Endothelial cell of umbilical vein (primary cell): ENCODE data around the gene TSC22D1.

Experiments used
- POLR2A ChIP-seq: IDR thresholded peaks from 2 replicates; pipeline ENCODE4 v1.6.1; 2012; ENCODE audit warnings: low read depth, mild to moderate bottlenecking, control low read depth, low read length
- POLR2AphosphoS5 ChIP-seq: IDR thresholded peaks from 2 replicates; pipeline ENCODE4 v1.6.1; 2012; ENCODE audit warnings: low read depth, mild to moderate bottlenecking, control low read depth, low read length, moderate library complexity; ENCODE audit not compliant: insufficient read depth
- TF ChIP-seq, protein P1 (sequence below), 2 donors: IDR thresholded peaks; 1 replicate in 1 of 2; 2 replicates in 1 of 2; pipeline ENCODE4 v1.5.1; 2011; ENCODE audit warnings: low read length in 2 of 2, mild to moderate bottlenecking in 2 of 2, moderate library complexity in 2 of 2, control low read depth in 1 of 2, inconsistent platforms in 1 of 2, low read depth in 1 of 2; ENCODE audit not compliant: insufficient read depth in 1 of 2; ENCODE audit errors: extremely low read depth in 1 of 2
- TF ChIP-seq, protein P2 (sequence below): IDR thresholded peaks from 2 replicates; pipeline ENCODE4 v1.6.1; 2011; ENCODE audit not compliant: insufficient read depth, insufficient read length

DNA sequence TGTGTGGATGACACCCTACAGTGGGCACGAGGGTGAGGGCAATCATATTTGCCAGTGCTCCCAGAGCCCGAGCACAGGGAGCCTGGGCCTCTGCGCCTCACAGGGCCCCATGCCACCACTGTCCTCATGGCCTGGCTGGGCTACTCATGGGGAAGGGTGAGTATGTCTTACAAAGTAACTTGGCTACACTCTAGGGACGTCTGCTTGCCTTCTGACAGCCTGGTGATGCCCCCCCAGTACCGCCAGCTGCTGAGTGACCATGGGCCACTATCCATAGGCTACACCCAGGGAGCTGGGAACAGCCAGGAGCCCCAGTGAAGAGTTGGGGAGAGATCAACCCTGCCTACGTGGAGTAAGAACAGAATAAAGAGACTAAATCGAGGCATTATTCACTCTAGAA, 123.7 kb downstream of the TSC22D1 start:
- TF ChIP-seq POLR2AphosphoS5 (no peak), POLR2A (no peak)
- TF ChIP-seq, protein P1, sequence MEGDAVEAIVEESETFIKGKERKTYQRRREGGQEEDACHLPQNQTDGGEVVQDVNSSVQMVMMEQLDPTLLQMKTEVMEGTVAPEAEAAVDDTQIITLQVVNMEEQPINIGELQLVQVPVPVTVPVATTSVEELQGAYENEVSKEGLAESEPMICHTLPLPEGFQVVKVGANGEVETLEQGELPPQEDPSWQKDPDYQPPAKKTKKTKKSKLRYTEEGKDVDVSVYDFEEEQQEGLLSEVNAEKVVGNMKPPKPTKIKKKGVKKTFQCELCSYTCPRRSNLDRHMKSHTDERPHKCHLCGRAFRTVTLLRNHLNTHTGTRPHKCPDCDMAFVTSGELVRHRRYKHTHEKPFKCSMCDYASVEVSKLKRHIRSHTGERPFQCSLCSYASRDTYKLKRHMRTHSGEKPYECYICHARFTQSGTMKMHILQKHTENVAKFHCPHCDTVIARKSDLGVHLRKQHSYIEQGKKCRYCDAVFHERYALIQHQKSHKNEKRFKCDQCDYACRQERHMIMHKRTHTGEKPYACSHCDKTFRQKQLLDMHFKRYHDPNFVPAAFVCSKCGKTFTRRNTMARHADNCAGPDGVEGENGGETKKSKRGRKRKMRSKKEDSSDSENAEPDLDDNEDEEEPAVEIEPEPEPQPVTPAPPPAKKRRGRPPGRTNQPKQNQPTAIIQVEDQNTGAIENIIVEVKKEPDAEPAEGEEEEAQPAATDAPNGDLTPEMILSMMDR (IDR thresholded peaks at IDR 0.05; ENCODE audit: extremely low read depth in 1 of 2, insufficient read depth in 1 of 2, low read depth in 1 of 2, low read length in 2 of 2) = no peak
- TF ChIP-seq, protein P2, sequence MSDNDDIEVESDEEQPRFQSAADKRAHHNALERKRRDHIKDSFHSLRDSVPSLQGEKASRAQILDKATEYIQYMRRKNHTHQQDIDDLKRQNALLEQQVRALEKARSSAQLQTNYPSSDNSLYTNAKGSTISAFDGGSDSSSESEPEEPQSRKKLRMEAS = no peak
